ENCODE results near the gene LOXHD1. TPM values are rescaled to one million over a fixed set of nuclear protein-coding genes. Genes with fewer than 3 reads are reported as not detected.

The LOXHD1 gene
- total RNA-seq, 1 experiment from 2014 or later: not detected

GRCh38 chr18:46601141-46601805 lies 55.7 kb downstream of the LOXHD1 start:
- H3K9me3 ChIP-seq (ENCODE audit: control insufficient read depth, insufficient read depth, low read depth, low read length): no peaks in the 10 kb centered on the region
- no peaks in the 10 kb centered on the region for H3K27me3 ChIP-seq (ENCODE audit: control insufficient read depth, insufficient read depth, low read length)
- intact Hi-C loops (cut with micrococcal nuclease; ENCODE audit: unreplicated experiment): no loop called here
- DNase-seq (ENCODE audit: low read depth, low spot score) (no peak), ATAC-seq (no peak)
- no peaks in the 10 kb centered on the region for H3K36me3 ChIP-seq (ENCODE audit: control insufficient read depth, insufficient read depth, low read length)
- H3K4me3 ChIP-seq (ENCODE audit: low read depth in 2 of 2, low read length in 2 of 2): no peak overlapping the region
- H3K27ac ChIP-seq (ENCODE audit: low read length): no peak overlapping the region
- BruUV-seq (replicated peaks): no TSS peak
- no peaks in the 10 kb centered on the region for H3K4me1 ChIP-seq (ENCODE audit: control insufficient read depth, insufficient read depth, low read length)
- in situ Hi-C loops (cut with HindIII; ENCODE audit: low pct_unique_long_range_greater_than_20kb, low sequenced_read_pairs): no loop called here
- CTCF ChIA-PET: no interaction called here
- TF ChIP-seq SIN3A (IDR thresholded peaks at IDR 0.05; ENCODE audit: borderline replicate concordance, insufficient read depth, low read depth, low read length) (no peak), CTCF (IDR thresholded peaks at IDR 0.05) (no peak), POLR2AphosphoS5 (IDR thresholded peaks at IDR 0.05; ENCODE audit: low read depth, low read length) (no peak), TCF7L2 (IDR thresholded peaks at IDR 0.05; ENCODE audit: low read depth, low read length) (no peak), REST (IDR thresholded peaks at IDR 0.05; ENCODE audit: insufficient read depth in 1 of 2, low read depth in 2 of 2, low read length in 1 of 2) (no peak)
- POLR2A ChIA-PET: no interaction called here

GRCh38 chr18:46596119-46596518 lies 60.9 kb downstream of the LOXHD1 start:
- no peak overlapping the region for H3K27ac ChIP-seq (ENCODE audit: low read length)
- no peaks in the 10 kb centered on the region for H3K36me3 ChIP-seq (ENCODE audit: control insufficient read depth, insufficient read depth, low read length)
- in situ Hi-C loops (cut with HindIII; ENCODE audit: low pct_unique_long_range_greater_than_20kb, low sequenced_read_pairs) (no loop called here), intact Hi-C loops (cut with micrococcal nuclease; ENCODE audit: unreplicated experiment) (no loop called here)
- ATAC-seq (no peak), DNase-seq (ENCODE audit: low read depth, low spot score) (no peak)
- H3K9me3 ChIP-seq (ENCODE audit: control insufficient read depth, insufficient read depth, low read depth, low read length): no peaks in the 10 kb centered on the region
- CTCF ChIA-PET: no interaction called here
- no TSS peak for BruUV-seq (replicated peaks)
- no peak overlapping the region for H3K4me3 ChIP-seq (ENCODE audit: low read depth in 2 of 2, low read length in 2 of 2)
- POLR2A ChIA-PET: no interaction called here
- H3K4me1 ChIP-seq (ENCODE audit: control insufficient read depth, insufficient read depth, low read length): no peaks in the 10 kb centered on the region
- no peak for TF ChIP-seq SIN3A (IDR thresholded peaks at IDR 0.05; ENCODE audit: borderline replicate concordance, insufficient read depth, low read depth, low read length)
- TF ChIP-seq POLR2AphosphoS5 (IDR thresholded peaks at IDR 0.05; ENCODE audit: low read depth, low read length): no peak
- TF ChIP-seq TCF7L2 (IDR thresholded peaks at IDR 0.05; ENCODE audit: low read depth, low read length): no peak
- TF ChIP-seq CTCF (IDR thresholded peaks at IDR 0.05): no peak
- TF ChIP-seq REST (IDR thresholded peaks at IDR 0.05; ENCODE audit: insufficient read depth in 1 of 2, low read depth in 2 of 2, low read length in 1 of 2): no peak
- H3K27me3 ChIP-seq (ENCODE audit: control insufficient read depth, insufficient read depth, low read length): no peaks in the 10 kb centered on the region

Data from Panc1 (cell line).